ENCODE measurements around the gene CUL2.

The CUL2 gene

DNA sequence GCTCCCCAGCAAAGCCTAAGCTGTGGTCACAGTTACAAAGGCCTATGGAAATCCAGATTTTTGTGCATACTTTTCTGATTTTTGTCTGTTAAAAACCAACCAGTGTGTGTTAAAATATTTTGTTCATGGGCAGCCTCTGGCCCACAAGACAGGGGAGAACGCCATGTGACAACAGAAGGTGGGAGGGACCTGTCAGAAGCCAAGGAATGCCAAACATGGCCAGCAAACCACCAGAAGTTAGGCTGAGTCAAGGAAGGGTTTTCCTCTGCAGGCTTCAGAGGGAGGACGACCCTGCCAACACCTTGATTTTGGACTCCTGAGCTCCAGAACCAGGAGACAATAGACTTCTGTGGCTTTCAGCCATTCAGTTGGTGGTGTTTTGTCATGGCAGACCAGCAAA is 127.3 kb downstream of the CUL2 start:
- Histone ChIP-seq H3K27me3 (ENCODE audit: low read length) (no peaks in the 10 kb centered on the region), H3K27ac (ENCODE audit: low read depth, low read length) (no peak overlapping the region), H3F3A (ENCODE audit: insufficient read depth) (no peaks in the 10 kb centered on the region), H3K9me3 (ENCODE audit: insufficient read depth, low read length) (no peaks in the 10 kb centered on the region), H4K20me1 (ENCODE audit: low read depth, low read length) (no peaks in the 10 kb centered on the region), H3K79me2 (ENCODE audit: insufficient read depth, low read length) (no peaks in the 10 kb centered on the region), H2AFZ (ENCODE audit: low read depth, low read length, severe bottlenecking) (no peak overlapping the region), H3K9me2 (replicated peaks; ENCODE audit: insufficient read depth, low read length) (no peaks in the 10 kb centered on the region), H3K4me2 (ENCODE audit: low read depth, low read length, poor library complexity, severe bottlenecking) (no peak overlapping the region), H3K9ac (ENCODE audit: low read length) (no peak overlapping the region), H3K36me3 (ENCODE audit: low read length) (no peaks in the 10 kb centered on the region), H3K4me3 (ENCODE audit: insufficient read depth, low read length, poor library complexity, severe bottlenecking) (no peak overlapping the region)
- TF ChIP-seq, protein P1, sequence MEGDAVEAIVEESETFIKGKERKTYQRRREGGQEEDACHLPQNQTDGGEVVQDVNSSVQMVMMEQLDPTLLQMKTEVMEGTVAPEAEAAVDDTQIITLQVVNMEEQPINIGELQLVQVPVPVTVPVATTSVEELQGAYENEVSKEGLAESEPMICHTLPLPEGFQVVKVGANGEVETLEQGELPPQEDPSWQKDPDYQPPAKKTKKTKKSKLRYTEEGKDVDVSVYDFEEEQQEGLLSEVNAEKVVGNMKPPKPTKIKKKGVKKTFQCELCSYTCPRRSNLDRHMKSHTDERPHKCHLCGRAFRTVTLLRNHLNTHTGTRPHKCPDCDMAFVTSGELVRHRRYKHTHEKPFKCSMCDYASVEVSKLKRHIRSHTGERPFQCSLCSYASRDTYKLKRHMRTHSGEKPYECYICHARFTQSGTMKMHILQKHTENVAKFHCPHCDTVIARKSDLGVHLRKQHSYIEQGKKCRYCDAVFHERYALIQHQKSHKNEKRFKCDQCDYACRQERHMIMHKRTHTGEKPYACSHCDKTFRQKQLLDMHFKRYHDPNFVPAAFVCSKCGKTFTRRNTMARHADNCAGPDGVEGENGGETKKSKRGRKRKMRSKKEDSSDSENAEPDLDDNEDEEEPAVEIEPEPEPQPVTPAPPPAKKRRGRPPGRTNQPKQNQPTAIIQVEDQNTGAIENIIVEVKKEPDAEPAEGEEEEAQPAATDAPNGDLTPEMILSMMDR (IDR thresholded peaks at IDR 0.05; ENCODE audit: insufficient read depth, low read length, poor library complexity, severe bottlenecking) = no peak
- TF ChIP-seq EZH2phosphoT487 (conservative IDR thresholded peaks at IDR 0.05; ENCODE audit: low read length) = no peak

DNA sequence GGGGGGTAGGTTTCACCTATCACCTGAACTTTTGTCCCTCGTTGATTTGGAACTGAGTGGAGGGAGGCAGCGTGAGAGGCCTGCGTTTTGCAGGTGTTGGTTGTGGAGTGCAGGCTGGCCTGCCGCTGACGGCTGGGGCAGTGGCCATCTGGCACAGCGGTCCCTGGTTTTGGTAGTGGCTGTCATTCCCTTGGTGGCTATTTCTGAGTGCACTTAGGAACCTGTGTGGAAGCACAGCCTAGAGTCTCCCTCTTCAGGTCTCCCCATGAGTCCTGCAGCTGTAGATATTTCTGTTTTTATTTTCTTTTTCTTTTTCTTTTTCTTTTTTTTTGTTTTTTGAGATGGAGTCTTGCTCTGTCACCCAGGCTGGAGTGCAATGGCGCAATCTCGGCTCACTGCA is 129.2 kb downstream of the CUL2 start:
- H3K9me3 ChIP-seq (ENCODE audit: insufficient read depth, low read length) = no peaks in the 10 kb centered on the region
- no peak for TF ChIP-seq EZH2phosphoT487 (conservative IDR thresholded peaks at IDR 0.05; ENCODE audit: low read length)
- TF ChIP-seq, protein P1 (IDR thresholded peaks at IDR 0.05; ENCODE audit: insufficient read depth, low read length, poor library complexity, severe bottlenecking) = no peak
- no peaks in the 10 kb centered on the region for H3K79me2 ChIP-seq (ENCODE audit: insufficient read depth, low read length)
- H3K27me3 ChIP-seq (ENCODE audit: low read length) = no peaks in the 10 kb centered on the region
- no peak overlapping the region for H3K4me2 ChIP-seq (ENCODE audit: low read depth, low read length, poor library complexity, severe bottlenecking)
- H3K9ac ChIP-seq (ENCODE audit: low read length) = no peak overlapping the region
- H3K36me3 ChIP-seq (ENCODE audit: low read length) = no peaks in the 10 kb centered on the region
- no peaks in the 10 kb centered on the region for H3F3A ChIP-seq (ENCODE audit: insufficient read depth)
- H2AFZ ChIP-seq (ENCODE audit: low read depth, low read length, severe bottlenecking) = no peak overlapping the region
- H3K27ac ChIP-seq (ENCODE audit: low read depth, low read length) = no peak overlapping the region
- no peak overlapping the region for H3K4me3 ChIP-seq (ENCODE audit: insufficient read depth, low read length, poor library complexity, severe bottlenecking)
- no peaks in the 10 kb centered on the region for H4K20me1 ChIP-seq (ENCODE audit: low read depth, low read length)
- H3K9me2 ChIP-seq (replicated peaks; ENCODE audit: insufficient read depth, low read length) = no peaks in the 10 kb centered on the region

DNA sequence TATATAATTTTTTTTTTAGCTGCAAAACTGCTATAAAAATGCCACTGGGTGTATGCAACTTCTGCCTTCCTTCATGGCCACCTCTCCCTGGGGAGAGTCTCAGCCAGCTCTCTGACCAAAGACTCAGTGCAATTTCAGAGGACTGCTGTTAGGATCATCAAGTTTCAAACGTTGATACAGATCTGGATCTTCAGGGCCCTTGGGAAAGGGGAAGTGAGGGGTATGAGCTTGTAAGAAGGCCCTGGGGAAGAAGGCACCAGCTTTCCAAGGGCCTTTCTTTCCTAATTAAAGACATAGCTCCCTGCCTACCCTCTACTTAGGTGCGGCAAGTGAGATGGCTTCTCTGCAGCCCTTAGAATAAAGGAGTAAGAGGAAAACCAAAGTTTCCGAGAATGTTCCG is 130.4 kb downstream of the CUL2 start:
- TF ChIP-seq EZH2phosphoT487 (conservative IDR thresholded peaks at IDR 0.05; ENCODE audit: low read length) = no peak
- Histone ChIP-seq H3F3A (ENCODE audit: insufficient read depth) (no peaks in the 10 kb centered on the region), H3K36me3 (ENCODE audit: low read length) (no peaks in the 10 kb centered on the region), H3K9ac (ENCODE audit: low read length) (no peak overlapping the region), H3K9me2 (replicated peaks; ENCODE audit: insufficient read depth, low read length) (no peaks in the 10 kb centered on the region), H3K27me3 (ENCODE audit: low read length) (no peaks in the 10 kb centered on the region), H3K9me3 (ENCODE audit: insufficient read depth, low read length) (no peaks in the 10 kb centered on the region), H3K4me3 (ENCODE audit: insufficient read depth, low read length, poor library complexity, severe bottlenecking) (no peak overlapping the region), H4K20me1 (ENCODE audit: low read depth, low read length) (no peaks in the 10 kb centered on the region), H3K4me2 (ENCODE audit: low read depth, low read length, poor library complexity, severe bottlenecking) (no peak overlapping the region), H3K79me2 (ENCODE audit: insufficient read depth, low read length) (no peaks in the 10 kb centered on the region), H2AFZ (ENCODE audit: low read depth, low read length, severe bottlenecking) (no peak overlapping the region), H3K27ac (ENCODE audit: low read depth, low read length) (no peak overlapping the region)

DNA sequence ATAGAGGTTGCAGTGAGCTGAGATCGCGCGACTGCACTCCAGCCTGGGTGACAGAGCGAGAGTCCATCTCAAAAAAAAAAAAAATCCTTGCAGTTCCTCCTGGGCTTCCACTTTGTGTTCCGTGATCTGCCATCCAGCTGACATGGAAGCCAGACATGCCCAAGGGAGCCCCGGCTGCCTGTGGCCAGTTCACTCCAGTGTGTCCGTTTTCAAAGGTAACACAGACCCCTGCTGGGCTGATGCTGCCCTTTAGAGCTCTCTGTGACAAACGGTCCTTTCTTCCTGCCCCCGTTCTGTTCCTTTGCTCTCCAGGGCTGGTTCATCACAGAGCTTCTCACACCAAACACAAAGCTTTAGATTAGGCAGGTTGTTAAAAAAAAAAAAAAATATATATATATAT is 130.8 kb downstream of the CUL2 start:
- H3K4me2 ChIP-seq (ENCODE audit: low read depth, low read length, poor library complexity, severe bottlenecking) = no peak overlapping the region
- no peaks in the 10 kb centered on the region for H3K9me2 ChIP-seq (replicated peaks; ENCODE audit: insufficient read depth, low read length)
- H3F3A ChIP-seq (ENCODE audit: insufficient read depth) = no peaks in the 10 kb centered on the region
- no peak overlapping the region for H3K27ac ChIP-seq (ENCODE audit: low read depth, low read length)
- H3K4me3 ChIP-seq (ENCODE audit: insufficient read depth, low read length, poor library complexity, severe bottlenecking) = no peak overlapping the region
- no peaks in the 10 kb centered on the region for H3K9me3 ChIP-seq (ENCODE audit: insufficient read depth, low read length)
- TF ChIP-seq, protein P1 (IDR thresholded peaks at IDR 0.05; ENCODE audit: insufficient read depth, low read length, poor library complexity, severe bottlenecking) = no peak
- TF ChIP-seq EZH2phosphoT487 (conservative IDR thresholded peaks at IDR 0.05; ENCODE audit: low read length) = no peak
- no peaks in the 10 kb centered on the region for H3K36me3 ChIP-seq (ENCODE audit: low read length)
- no peaks in the 10 kb centered on the region for H3K79me2 ChIP-seq (ENCODE audit: insufficient read depth, low read length)
- no peak overlapping the region for H2AFZ ChIP-seq (ENCODE audit: low read depth, low read length, severe bottlenecking)
- no peaks in the 10 kb centered on the region for H4K20me1 ChIP-seq (ENCODE audit: low read depth, low read length)
- H3K9ac ChIP-seq (ENCODE audit: low read length) = no peak overlapping the region
- no peaks in the 10 kb centered on the region for H3K27me3 ChIP-seq (ENCODE audit: low read length)
